Ovary (tissue), 3 donors: ENCODE measurements around the gene USH2A.

Source experiments
- CTCF ChIP-seq, 3 donors: fragments of 450-650 bp in 2 of 3; fragments of 200-600 bp in 1 of 3; IDR thresholded peaks; one replicate each; pipeline versions ENCODE4 v1.5.1 to v1.8.0; 2016 to 2022; ENCODE audit warnings: antibody characterized with exemption in 3 of 3, mild to moderate bottlenecking in 1 of 3
- POLR2A ChIP-seq: fragments of 450-650 bp; IDR thresholded peaks from one replicate; pipeline ENCODE4 v1.6.1; 2017; ENCODE audit warnings: antibody characterized with exemption, mild to moderate bottlenecking, moderate library complexity
- donor health status: DM: no; HTN: no; CAD: no.

DNA sequence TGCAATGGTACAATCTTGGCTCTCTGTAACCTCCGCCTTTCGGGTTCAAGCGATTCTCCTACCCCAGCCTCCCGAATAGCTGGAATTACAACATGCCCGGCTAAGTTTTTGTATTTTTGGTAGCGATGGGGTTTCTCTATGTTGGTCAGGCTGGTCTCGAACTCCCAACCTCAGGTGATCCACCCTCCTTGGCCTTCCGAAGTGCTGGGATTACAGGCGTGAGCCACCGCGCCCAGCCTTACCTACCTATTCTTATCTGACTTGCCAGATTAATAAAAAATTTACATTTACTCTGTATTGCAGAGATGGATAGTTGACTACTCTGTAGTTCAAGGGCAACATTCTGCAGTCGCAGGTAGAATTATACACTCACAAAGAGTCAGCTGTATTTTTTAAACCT is 496.6 kb downstream of the USH2A start:
- no peak for TF ChIP-seq CTCF (IDR thresholded peaks at IDR 0.05)
- no peak for TF ChIP-seq POLR2A
